Prostate gland (tissue), 2 donors: ENCODE data around the gene HDAC10.

Experiments used
- CTCF ChIP-seq, 4 experiments: fragments of 200-600 bp in 2 of 4; fragments of 450-650 bp in 2 of 4; sonication (generic) in 2 of 4; IDR thresholded peaks; 1 replicate in 3 of 4; 2 replicates in 1 of 4; pipeline ENCODE4 v1.5.1; 2016 to 2019; ENCODE audit warnings: antibody characterized with exemption in 4 of 4, mild to moderate bottlenecking in 2 of 4, moderate library complexity in 2 of 4
- POLR2AphosphoS5 ChIP-seq: sonication (generic); formaldehyde crosslinking; IDR thresholded peaks from one replicate; pipeline ENCODE4 v1.6.1; 2017; ENCODE audit warnings: antibody characterized with exemption

DNA sequence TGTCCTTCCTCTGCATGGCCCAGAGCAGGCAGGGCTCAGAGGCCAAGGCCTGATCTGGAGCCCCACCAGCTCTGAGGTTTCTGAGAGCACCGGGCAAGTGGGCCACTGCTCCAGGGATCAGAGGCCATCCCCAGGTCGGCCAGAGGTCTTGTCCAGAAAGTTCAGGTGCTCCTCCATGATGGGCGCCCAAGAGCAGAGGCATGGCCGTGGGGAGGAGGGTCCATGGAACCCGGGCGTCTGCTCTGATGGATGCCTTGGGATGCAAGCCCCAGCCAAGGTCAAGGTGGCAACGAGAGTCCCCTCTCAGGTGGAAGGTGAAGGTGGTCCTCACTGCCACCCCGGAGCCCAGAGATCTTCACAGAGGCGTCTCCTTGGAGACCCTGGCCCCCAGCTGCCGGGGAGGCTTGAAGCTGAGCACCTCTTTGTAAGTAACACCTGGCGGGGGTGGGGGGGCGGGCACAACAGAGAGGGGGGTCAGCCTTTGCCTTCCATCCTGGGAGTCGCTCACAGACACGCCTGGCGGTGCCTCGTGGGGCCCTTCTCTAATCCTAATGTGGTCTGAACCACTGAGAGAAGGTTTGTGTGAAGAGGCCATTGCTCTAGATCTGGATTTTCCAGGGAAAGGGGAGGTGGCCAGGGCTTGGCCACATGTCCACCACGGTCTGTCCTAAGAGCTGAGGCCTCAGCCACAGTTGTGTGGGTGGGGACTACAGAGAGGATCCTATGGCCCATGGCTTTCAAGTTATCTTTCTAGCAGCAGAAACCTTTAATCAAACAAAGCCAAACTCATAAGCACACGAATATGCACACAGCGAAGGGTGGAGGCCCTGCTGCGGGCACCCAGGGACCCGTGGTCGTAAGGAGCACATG lies 2.2 kb upstream of the HDAC10 start:
- no peak for TF ChIP-seq CTCF (IDR thresholded peaks at IDR 0.05)
- TF ChIP-seq POLR2AphosphoS5, result no peak
